GM12875 (cell line): ENCODE data around the gene PDZD2.

Source experiments
- H3K4me3 ChIP-seq: one replicate; pipeline ENCODE4 v1.5.1; 2011; ENCODE audit warnings: low read depth, low read length, control low read depth
- TF ChIP-seq, protein P1 (sequence below): IDR thresholded peaks from 2 replicates; pipeline ENCODE4 v1.5.1; 2011; ENCODE audit warnings: low read depth, mild to moderate bottlenecking, control low read depth, inconsistent platforms, low read length, moderate library complexity, borderline replicate concordance; ENCODE audit not compliant: insufficient read depth

PDZD2 gene

DNA sequence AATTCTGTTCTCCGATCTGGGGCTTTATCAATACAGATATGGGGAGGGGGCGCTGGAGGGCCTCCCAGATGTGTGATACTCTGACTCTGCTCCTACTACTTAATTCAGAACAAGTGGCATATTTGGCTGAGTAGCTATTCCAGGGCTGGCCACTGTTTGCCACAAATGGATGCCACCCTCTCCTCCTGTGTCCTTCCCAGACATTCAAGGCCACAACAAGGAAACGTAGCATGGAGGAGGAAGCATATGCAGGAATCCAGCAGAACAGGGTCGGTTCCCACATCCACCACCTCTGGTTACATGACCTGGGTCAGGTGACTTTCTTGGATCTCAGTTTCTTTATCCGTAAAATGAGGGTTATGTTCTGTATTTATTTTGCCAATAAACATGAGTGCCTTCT is 404.2 kb downstream of the PDZD2 start:
- TF ChIP-seq, protein P1, sequence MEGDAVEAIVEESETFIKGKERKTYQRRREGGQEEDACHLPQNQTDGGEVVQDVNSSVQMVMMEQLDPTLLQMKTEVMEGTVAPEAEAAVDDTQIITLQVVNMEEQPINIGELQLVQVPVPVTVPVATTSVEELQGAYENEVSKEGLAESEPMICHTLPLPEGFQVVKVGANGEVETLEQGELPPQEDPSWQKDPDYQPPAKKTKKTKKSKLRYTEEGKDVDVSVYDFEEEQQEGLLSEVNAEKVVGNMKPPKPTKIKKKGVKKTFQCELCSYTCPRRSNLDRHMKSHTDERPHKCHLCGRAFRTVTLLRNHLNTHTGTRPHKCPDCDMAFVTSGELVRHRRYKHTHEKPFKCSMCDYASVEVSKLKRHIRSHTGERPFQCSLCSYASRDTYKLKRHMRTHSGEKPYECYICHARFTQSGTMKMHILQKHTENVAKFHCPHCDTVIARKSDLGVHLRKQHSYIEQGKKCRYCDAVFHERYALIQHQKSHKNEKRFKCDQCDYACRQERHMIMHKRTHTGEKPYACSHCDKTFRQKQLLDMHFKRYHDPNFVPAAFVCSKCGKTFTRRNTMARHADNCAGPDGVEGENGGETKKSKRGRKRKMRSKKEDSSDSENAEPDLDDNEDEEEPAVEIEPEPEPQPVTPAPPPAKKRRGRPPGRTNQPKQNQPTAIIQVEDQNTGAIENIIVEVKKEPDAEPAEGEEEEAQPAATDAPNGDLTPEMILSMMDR: no peak
- H3K4me3 ChIP-seq: no peak overlapping the region

- TF ChIP-seq, protein P1: no peak
- no peak overlapping the region for H3K4me3 ChIP-seq
Measured at GRCh38 chr5:32044434-32044833, 405.5 kb downstream of the PDZD2 start.

- TF ChIP-seq, protein P1: no peak
- no peak overlapping the region for H3K4me3 ChIP-seq
Measured at GRCh38 chr5:32044939-32045338, 406.0 kb downstream of the PDZD2 start.

GRCh38 chr5:32047056-32047455 is 408.1 kb downstream of the PDZD2 start:
- TF ChIP-seq, protein P1: no peak
- H3K4me3 ChIP-seq: no peak overlapping the region

DNA sequence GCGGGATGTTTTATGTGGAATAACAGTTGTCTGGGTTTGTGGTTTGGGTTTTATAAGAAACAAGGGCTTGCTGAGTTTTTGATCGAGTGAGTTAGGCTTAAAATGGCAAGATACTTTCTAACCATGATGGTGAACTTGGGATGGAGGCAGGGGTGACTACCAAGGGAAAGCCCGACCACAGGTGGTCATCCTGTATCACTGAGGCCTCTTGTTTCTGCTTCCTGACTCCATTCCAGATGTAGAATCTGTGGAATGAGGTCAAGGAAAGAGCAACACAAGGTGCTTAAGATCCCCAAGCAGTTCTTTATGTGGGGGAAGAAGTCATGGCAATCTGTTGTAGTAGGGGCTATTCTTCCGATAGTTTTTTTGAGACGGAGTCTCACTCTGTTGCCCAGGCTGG is 412.9 kb downstream of the PDZD2 start:
- H3K4me3 ChIP-seq: no peak overlapping the region
- TF ChIP-seq, protein P1: no peak

DNA sequence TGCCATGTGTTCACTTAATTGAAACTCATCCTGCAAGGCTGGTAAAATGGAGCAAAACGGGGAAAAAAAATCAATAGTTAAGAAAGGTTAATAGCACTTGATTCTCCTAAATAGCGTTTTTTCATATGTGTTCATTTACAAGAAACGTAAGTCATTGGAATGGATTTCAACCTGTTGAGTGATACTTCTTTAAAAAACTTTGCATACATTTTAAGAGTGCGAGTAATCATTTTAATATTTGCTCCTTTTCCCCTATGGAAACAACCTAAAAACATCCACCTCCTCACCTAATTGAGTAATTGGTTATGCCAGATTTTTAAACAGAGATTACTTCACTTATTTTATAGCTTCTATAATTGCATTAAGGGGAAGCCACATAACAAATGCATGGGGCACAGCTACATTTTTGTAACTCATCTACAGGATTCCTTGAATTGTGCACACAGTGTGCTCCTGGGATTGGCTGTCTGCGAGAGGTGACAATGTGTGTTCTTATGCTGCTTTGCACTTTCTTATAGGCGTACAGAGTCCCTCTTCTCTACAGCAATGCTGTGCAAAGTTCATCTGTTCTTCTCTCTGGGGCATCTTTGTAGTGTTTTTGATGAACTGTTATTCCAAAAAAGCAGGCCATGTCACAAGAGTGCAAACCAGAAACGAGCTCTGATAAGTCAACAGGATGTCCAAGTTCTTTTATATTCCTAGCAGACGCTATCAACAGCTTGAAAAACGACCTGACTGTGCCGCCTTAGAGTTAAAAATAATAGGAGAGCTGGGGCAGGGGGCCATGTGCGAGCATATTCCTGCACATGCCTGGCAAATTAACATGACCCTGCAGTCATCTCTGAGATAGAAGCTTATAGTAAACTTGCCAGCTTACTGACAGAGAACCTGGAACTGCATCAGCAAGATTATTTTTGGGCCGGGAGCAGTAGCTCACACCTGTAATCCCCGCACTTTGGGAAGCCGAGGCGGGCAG is 417.2 kb downstream of the PDZD2 start:
- H3K4me3 ChIP-seq: no peak overlapping the region
- TF ChIP-seq, protein P1: no peak
